ACC112 (cell line): ENCODE results near the gene OR10A6.

Source experiments
- H2AFZ ChIP-seq: fragments of 200-600 bp; sonication (generic); one replicate; pipeline ENCODE4 v1.6.0; 2017; ENCODE audit warnings: antibody characterized with exemption, low read length; ENCODE audit not compliant: unreplicated experiment
- H3K27ac ChIP-seq: fragments of 200-600 bp; sonication (generic); 2 replicates; pipeline ENCODE4 v1.5.1; 2014; ENCODE audit warnings: low read depth, mild to moderate bottlenecking, antibody characterized with exemption, low read length, moderate library complexity
- H3K27me3 ChIP-seq: fragments of 200-600 bp; sonication (generic); 2 replicates; pipeline ENCODE4 v1.6.1; 2014; ENCODE audit warnings: mild to moderate bottlenecking, antibody characterized with exemption, low read length, moderate library complexity, mixed read lengths; ENCODE audit not compliant: insufficient read depth
- H3K36me3 ChIP-seq: fragments of 200-600 bp; sonication (generic); 2 replicates; pipeline ENCODE4 v1.6.1; 2016; ENCODE audit warnings: mild to moderate bottlenecking, antibody characterized with exemption, low read length, moderate library complexity, mixed read lengths; ENCODE audit not compliant: insufficient read depth
- H3K4me1 ChIP-seq: fragments of 200-600 bp; sonication (generic); one replicate; pipeline ENCODE4 v1.6.1; 2016; ENCODE audit warnings: low read length, mixed read lengths; ENCODE audit not compliant: insufficient read depth, unreplicated experiment, control insufficient read depth
- H3K4me3 ChIP-seq: fragments of 200-600 bp; sonication (generic); 2 replicates; pipeline ENCODE4 v1.5.1; 2014; ENCODE audit warnings: mild to moderate bottlenecking, low read depth, low read length
- H3K79me2 ChIP-seq: fragments of 200-600 bp; sonication (generic); one replicate; pipeline ENCODE4 v1.6.0; 2016; ENCODE audit warnings: low read length; ENCODE audit not compliant: control insufficient read depth, unreplicated experiment, insufficient read depth

OR10A6 gene

DNA sequence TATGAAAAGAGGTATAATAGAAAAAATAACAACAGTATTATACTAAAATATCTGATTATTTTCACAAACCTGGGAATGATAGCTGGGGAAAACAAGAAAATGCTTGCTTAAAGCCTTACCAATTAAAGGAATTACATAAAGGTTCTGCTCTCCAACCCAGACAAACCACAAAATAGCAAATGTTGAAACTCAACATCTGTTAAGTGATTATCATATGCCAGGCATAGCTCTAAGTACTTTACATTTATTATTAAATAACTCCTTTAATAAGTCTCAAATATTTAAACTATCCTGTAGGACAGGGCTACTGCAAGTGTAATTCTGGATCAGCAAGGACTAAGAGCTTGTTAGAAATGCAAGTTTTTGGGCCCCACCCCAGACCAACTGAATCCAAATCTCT, 20.1 kb downstream of the OR10A6 start:
- Histone ChIP-seq H3K4me3 (no peak overlapping the region), H3K27me3 (no peaks in the 10 kb centered on the region), H2AFZ (no peak overlapping the region), H3K36me3 (no peaks in the 10 kb centered on the region), H3K4me1 (no peaks in the 10 kb centered on the region), H3K27ac (no peak overlapping the region), H3K79me2 (no peaks in the 10 kb centered on the region)

DNA sequence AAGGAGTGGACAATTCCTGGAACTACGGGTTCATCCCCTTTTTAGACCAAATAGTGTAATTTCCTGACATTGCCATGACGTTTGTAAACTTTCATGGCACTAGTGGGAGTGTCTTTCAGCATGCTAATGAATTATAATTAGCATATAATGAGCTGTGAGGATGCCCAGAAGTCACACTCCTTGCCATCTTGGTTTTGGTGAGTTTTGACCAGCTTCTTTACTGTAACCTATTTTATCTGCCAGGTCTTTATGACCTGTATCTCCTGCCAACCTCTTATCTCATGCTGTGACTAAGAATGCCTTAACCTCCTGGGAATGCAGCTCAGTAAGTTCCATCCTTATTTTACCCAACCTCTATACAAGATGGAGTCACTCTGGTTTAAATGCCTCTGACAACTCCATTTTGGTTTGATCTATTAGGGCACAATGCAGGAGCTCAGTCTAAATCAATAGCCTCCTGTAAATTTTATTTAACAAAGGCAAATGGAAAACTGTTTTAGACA, 20.7 kb downstream of the OR10A6 start:
- Histone ChIP-seq H2AFZ (no peak overlapping the region), H3K79me2 (no peaks in the 10 kb centered on the region), H3K4me3 (no peak overlapping the region), H3K27me3 (no peaks in the 10 kb centered on the region), H3K27ac (no peak overlapping the region), H3K36me3 (no peaks in the 10 kb centered on the region), H3K4me1 (no peaks in the 10 kb centered on the region)

DNA sequence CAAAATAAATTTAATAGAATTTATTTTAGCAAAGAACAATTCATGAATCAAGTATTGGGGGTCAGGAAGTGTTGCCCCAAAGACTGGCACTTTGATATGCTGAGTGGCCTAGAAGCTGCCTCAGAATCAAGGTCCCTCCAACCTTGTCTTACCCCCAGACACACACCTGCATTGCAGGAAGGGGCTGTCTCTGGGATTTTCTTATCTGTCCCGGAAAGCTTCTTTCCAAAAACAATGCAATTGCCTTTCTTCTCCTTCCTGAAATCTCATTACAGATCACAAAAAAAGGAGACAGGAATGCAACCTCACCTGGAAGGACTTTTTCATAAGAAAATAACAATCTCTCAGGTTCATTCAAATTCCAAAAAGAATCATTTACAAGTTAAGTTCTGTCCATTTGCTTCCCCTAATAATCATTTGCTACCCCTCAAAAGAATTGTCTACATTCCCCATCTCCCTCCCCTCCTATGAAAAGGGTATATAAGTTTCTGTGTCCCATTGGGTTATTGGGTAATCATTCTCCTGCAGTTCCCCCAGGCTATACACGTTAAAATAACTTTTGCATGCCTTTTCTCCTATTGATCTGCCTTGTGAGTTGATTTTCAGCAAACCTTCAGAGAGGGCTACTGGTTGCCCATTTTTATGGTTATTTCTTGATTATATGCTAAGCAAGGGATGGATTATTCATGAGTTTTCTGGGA, 21.3 kb downstream of the OR10A6 start:
- H3K79me2 ChIP-seq = no peaks in the 10 kb centered on the region
- H2AFZ ChIP-seq = no peak overlapping the region
- H3K27ac ChIP-seq = no peak overlapping the region
- H3K4me1 ChIP-seq = no peaks in the 10 kb centered on the region
- H3K4me3 ChIP-seq = no peak overlapping the region
- H3K27me3 ChIP-seq = no peaks in the 10 kb centered on the region
- no peaks in the 10 kb centered on the region for H3K36me3 ChIP-seq

DNA sequence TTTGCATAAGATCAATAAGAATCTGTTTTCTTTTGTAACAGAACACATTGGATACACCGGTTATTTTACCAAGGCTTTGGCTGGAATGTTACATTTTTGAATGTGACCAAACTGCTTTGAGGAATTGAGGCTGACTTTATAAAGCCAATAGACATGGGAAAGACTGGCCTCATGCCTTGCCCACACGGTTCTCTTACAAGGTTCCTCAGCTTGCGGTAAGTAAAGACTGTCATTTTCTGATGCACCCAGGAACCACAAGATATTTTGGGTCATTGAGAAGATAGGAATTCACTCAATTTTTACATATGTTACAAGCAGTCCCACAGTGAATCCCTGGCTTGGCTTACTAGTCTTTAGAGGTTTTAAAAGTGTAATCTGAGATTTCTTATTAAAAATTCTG, 23.9 kb downstream of the OR10A6 start:
- no peaks in the 10 kb centered on the region for H3K27me3 ChIP-seq
- no peak overlapping the region for H3K27ac ChIP-seq
- no peaks in the 10 kb centered on the region for H3K36me3 ChIP-seq
- H2AFZ ChIP-seq = no peak overlapping the region
- no peaks in the 10 kb centered on the region for H3K4me1 ChIP-seq
- H3K79me2 ChIP-seq = no peaks in the 10 kb centered on the region
- no peak overlapping the region for H3K4me3 ChIP-seq

DNA sequence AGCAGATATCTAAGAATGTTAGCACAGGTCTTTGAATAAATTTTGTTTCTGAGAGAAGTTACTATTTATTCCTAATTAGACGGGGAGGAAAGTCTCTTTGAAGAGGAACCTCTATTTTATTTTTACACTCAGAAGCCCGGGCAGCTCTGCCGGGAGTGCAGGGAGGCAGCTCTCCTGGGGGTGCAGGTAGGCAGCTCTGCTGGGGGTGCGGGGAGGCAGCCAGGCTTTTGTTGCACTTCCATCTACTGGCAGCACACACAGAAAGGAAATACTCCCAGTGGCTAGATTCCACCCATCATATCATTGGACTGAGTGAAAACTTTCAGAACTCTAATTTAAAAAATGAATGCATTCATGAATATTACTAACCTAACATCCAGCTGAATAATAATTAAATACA, 24.6 kb downstream of the OR10A6 start:
- H3K79me2 ChIP-seq = no peaks in the 10 kb centered on the region
- no peak overlapping the region for H3K27ac ChIP-seq
- no peaks in the 10 kb centered on the region for H3K27me3 ChIP-seq
- no peak overlapping the region for H3K4me3 ChIP-seq
- H2AFZ ChIP-seq = no peak overlapping the region
- H3K4me1 ChIP-seq = no peaks in the 10 kb centered on the region
- no peaks in the 10 kb centered on the region for H3K36me3 ChIP-seq

DNA sequence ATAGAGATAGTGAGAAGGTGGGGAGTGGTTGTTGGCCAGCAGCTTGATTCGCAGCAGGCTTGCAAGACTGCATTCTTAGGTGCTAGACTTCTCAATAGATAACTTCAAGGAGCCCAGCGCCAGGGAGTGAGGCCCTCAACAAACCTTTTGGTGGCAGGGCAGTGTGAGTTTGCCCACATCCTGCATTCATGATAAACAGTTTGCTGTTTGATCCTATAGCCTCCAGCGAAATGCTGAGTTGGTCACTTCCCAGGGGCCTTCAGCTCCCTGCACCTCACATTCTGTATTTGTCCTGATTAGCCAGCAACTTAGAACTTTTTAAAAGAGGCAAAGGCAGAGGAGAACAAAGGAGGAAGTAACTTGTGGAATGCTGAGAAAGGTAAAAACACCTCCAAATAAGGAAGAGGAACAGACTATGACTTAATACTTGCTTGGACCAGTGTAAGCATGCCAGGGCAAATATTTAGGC, 25.1 kb downstream of the OR10A6 start:
- no peak overlapping the region for H2AFZ ChIP-seq
- H3K4me1 ChIP-seq = no peaks in the 10 kb centered on the region
- no peaks in the 10 kb centered on the region for H3K36me3 ChIP-seq
- H3K27ac ChIP-seq = no peak overlapping the region
- H3K79me2 ChIP-seq = no peaks in the 10 kb centered on the region
- H3K27me3 ChIP-seq = no peaks in the 10 kb centered on the region
- no peak overlapping the region for H3K4me3 ChIP-seq

DNA sequence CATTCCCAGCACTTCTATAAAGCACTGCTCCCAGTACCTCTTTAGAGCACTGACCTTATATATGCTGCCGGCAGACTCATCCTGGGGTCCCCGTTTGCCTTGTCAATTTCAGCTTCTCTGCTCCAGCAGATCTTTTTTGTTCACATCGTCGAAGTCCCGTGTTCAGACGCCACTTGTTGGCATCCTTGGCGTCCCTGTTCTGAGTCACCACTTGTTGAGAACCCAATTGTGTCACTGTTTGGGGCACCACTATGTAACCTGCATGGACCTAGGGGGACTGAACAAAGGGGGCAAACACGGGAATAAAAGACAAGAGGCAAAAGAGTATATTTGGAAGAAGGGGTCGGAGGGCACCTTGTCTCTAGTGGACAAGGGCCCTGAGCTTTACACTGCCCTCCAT, 25.5 kb downstream of the OR10A6 start:
- H3K4me3 ChIP-seq = no peak overlapping the region
- H2AFZ ChIP-seq = no peak overlapping the region
- no peaks in the 10 kb centered on the region for H3K4me1 ChIP-seq
- no peak overlapping the region for H3K27ac ChIP-seq
- H3K36me3 ChIP-seq = no peaks in the 10 kb centered on the region
- H3K27me3 ChIP-seq = no peaks in the 10 kb centered on the region
- no peaks in the 10 kb centered on the region for H3K79me2 ChIP-seq

DNA sequence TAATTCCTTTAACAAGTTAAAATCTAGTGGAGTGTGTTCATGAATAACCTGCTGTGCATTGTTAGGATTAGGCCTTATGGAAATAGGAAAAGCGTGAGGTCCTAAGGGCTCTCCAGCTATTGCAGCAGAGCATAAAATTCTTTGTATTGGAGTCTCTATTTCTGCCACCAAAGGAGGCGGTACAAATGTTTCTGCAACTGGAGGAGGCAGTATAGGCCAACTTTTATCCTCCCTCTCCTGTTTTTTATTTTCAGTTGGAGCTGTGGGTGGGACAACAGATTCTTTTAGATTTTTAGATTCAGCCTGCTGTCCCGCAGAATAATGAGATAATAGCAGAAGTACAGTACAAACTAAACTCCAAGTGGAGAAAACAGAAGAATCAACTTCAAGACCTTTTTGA, 26.2 kb downstream of the OR10A6 start:
- Histone ChIP-seq H3K4me3 (no peak overlapping the region), H3K36me3 (no peaks in the 10 kb centered on the region), H3K27me3 (no peaks in the 10 kb centered on the region), H2AFZ (no peak overlapping the region), H3K79me2 (no peaks in the 10 kb centered on the region), H3K4me1 (no peaks in the 10 kb centered on the region), H3K27ac (no peak overlapping the region)

DNA sequence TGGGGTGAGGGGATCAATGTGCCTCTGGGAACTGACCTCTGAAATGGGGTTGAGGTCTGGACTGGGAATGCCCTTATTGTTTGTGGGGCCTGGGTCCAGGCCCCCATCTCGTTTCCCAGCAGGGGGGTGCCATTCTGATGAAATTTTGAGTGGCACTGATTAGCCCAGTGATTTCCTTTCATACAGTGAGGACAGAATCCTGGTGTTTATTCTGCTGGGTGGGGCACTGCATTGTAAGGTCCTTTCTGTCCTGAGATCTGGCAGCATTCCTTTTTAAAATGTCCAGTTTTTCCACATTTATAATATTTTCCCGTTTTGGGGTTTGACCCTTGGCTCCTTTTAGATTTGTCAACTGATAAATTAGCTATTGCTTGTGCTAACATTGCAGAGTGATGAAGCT, 27.1 kb downstream of the OR10A6 start:
- H3K27ac ChIP-seq = no peak overlapping the region
- H3K4me3 ChIP-seq = no peak overlapping the region
- no peaks in the 10 kb centered on the region for H3K4me1 ChIP-seq
- H3K79me2 ChIP-seq = no peaks in the 10 kb centered on the region
- no peaks in the 10 kb centered on the region for H3K27me3 ChIP-seq
- H2AFZ ChIP-seq = no peak overlapping the region
- no peaks in the 10 kb centered on the region for H3K36me3 ChIP-seq

DNA sequence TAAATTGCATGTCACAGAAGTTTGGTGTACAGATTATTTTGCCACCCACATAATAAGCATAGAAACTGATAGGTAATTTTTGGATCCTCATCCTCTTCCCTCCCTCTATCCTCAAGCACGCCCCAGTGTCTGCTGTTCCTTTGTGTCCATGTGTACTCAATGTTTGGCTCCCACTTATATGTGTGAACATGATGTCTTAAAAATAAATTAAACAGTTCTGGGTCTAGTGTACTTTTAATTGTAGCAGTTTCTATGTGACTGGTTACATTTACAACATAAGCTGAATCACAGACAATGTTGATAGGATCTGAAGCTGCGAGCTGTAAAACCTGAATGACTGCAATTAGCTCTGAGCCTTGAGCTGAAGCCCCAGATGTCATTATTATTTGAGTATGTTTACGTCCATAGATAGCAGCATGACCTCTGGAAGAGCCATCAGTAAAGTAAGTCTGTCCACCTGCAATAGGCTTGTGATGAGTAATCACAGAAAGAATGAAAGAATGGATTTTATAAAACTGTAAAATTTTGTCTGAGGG, 29.7 kb downstream of the OR10A6 start:
- Histone ChIP-seq H3K4me1 (peaks cover 4% of the 10 kb centered on the region), H3K36me3 (no peaks in the 10 kb centered on the region), H2AFZ (no peak overlapping the region)

DNA sequence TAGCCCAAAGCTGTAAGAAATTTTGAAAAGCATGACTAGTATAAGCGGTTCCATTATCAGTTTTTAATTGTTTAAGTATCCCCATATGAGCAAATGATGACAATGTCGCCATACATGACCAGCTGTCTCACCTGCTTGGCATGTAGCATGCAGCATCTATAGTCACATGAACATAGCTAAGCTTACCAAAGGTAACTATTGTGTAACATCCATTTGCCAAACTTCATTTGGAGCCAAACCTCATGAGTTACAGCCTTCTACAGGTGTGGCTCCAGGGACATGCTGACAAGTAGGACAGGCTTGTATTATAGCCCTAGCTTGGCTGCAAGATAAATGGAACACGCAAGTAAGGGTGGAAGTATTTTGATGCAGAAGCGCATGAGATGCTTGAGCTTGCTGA, 30.4 kb downstream of the OR10A6 start:
- H3K4me1 ChIP-seq = peaks cover 4% of the 10 kb centered on the region
- H3K27ac ChIP-seq = no peak overlapping the region
- H3K36me3 ChIP-seq = no peaks in the 10 kb centered on the region
- no peak overlapping the region for H3K4me3 ChIP-seq
- no peak overlapping the region for H2AFZ ChIP-seq
- no peaks in the 10 kb centered on the region for H3K27me3 ChIP-seq
- no peaks in the 10 kb centered on the region for H3K79me2 ChIP-seq

More for the DNA sequence above, 29.7 kb downstream of the OR10A6 start:
- no peaks in the 10 kb centered on the region for H3K79me2 ChIP-seq
- no peak overlapping the region for H3K27ac ChIP-seq
- H3K27me3 ChIP-seq = no peaks in the 10 kb centered on the region
- H3K4me3 ChIP-seq = no peak overlapping the region
